DMS 273 (cell line): ENCODE results near the gene NANOS3.

Experiments
- DNase-seq: peaks from one replicate; lab custom pipeline; 2025; ENCODE audit not compliant: unreplicated experiment; lab: John Stamatoyannopoulos, UW

NANOS3 gene

GRCh38 chr19:13884726-13885591 is 8.0 kb downstream of the NANOS3 start:
- no peak for DNase-seq

- no peak for DNase-seq
These were observed 9.0 kb downstream of the NANOS3 start for GRCh38 chr19:13885826-13886365.

- no peak for DNase-seq
These were observed 10.1 kb downstream of the NANOS3 start for GRCh38 chr19:13887018-13887436.

DNA sequence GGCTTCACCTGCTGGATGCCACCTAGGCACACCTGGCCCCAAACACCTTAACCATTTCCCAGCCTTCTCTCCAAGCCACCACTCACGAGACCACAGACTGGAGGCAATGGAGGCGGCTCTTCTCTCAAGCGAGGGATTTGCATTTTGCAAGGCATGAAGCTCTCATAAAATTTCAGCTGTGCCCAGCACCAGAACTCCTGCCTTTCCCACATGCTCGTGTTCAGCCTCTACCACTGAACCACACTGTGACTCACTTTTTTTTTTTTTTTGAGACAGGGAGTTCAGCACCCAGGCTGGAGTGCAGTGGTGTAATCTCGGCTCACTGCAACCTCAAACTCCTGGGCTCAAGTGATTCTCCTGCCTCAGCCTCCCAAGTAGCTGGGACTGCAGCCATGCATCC is 10.6 kb downstream of the NANOS3 start:
- DNase-seq = no peak

DNA sequence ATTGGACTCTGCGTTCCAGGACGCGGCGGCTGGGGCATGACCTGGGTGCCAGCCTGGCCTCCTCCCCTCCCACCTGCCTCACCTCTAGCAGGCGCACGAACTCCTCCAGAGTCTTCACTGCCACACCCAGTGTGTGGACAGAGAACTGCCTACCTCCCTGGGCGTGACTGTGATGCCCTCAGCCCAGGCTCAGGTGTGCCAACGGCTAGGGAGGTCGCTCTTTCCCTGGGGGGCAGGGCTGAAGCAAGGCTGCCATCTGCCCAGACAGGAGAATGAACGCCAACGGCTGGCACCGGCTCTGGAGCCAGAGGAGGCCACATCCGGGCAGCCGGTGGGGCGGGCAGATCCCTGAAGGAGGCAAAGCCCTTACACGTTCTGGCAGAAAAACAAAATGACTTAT is 11.3 kb downstream of the NANOS3 start:
- DNase-seq = peak; percentile 60

DNA sequence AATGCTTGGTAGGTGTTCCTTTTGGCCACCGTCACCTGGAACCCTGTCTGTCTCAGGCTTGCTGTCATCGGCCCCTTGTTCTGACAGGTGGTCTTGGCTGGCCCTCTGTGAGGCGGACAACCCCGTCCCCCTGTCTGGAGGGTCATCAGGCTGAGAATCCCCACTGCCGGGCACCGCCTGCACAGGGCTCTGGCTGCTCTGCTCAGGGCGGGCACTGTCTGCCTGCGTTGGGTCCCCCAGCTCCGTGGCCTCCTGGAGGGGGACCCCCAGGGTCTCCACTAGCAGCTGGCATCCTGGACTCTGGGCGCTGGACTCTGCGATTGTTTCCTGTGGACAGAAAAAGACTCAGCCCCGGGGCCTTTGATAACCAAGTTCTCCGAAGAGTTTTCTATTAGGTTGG is 13.2 kb downstream of the NANOS3 start:
- no peak for DNase-seq

- no peak for DNase-seq
These were observed 15.9 kb downstream of the NANOS3 start for GRCh38 chr19:13892870-13893269.

DNA sequence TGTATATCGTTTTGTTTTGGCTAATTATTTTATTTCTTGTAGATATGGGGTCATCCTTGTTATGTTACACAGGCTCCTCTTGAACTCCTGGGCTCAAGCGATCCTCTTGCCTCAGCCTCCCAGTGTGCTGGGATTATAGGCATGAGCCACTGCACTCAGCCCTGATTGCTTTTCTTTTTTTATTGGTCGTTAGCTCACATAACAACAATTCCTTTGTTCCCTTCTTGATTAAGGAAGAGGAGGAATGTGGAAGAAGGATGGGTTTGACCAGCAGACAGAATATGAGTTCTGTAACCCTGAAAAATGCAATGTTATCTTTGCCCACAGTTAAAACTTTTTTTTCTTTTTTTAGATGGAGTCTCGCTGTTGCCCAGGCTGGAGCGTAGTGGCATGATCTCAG is 17.6 kb downstream of the NANOS3 start:
- DNase-seq = no peak

DNA sequence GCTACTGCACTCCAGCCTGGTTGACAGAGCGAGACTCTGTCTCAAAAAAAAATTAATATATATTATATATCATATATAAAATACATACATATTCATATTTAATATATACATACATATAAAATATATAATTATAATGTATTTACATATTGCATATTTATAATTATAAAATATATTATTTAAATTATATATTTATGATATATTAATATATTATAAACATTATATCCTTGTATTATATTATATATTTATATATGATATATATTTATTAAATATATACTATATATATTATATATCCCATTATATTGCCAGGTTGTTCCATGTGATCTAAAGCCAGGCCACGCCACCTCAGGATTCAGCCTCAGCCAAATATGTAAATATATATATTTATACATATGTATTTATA is 19.3 kb downstream of the NANOS3 start:
- DNase-seq = no peak

GRCh38 chr19:13899393-13899792 is 22.5 kb downstream of the NANOS3 start:
- DNase-seq = no peak

DNA sequence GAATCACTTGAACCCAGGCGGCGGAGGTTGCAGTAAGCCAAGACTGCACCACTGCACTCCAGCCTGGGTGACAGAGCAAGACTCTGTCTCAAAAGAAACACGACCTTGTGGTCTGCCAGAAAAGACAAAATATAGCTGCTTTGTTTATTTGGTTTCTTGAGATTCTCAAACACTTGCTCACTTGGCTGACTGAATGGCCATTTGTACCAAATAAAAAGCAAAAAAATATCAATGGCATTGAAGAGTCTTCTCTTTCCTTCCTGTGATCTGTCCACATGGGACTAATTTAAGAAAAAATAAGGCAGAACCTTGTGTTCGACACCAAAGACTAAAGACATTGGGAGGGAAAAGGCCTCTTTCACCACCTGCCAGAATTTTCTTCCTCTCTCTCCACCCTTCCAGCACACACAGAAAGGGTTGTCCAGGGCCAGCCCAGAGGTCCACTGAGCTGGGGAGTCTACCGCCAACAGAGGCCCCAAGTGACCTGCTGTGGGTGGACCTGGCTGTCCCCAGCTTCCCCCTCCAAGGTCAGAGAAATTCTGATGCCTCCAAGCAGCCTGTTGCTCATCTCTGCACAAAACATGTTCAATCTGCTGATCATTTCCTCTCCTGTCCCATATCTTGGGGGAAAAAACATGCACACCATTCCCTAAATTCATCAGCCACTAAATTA is 23.1 kb downstream of the NANOS3 start:
- no peak for DNase-seq

DNA sequence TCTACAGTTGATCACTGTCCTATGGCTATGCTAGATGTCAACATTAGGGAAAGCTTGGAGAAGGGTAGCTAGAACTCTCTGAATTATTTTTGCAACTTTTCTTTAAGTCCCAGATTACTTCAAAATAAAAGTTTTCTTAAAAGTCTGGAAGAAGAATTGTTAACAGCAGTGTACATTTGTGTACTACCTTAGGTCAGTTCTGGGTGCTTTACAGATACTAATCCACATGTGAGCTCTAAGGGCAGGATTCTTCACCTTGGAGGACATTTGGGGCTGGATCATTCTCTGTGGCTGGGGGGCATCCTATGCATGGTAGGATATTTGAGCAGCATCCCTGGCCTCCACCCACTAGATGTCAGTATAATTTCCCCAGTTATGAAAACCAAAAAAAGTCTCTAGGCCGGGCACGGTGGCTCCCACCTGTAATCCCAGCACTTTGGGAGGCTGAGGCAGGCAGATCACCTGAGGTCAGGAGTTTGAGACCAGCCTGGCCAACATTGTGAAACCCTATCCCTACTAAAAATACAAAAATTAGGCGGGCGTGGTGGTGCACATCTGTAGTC is 26.1 kb downstream of the NANOS3 start:
- peak; percentile 39 for DNase-seq

DNA sequence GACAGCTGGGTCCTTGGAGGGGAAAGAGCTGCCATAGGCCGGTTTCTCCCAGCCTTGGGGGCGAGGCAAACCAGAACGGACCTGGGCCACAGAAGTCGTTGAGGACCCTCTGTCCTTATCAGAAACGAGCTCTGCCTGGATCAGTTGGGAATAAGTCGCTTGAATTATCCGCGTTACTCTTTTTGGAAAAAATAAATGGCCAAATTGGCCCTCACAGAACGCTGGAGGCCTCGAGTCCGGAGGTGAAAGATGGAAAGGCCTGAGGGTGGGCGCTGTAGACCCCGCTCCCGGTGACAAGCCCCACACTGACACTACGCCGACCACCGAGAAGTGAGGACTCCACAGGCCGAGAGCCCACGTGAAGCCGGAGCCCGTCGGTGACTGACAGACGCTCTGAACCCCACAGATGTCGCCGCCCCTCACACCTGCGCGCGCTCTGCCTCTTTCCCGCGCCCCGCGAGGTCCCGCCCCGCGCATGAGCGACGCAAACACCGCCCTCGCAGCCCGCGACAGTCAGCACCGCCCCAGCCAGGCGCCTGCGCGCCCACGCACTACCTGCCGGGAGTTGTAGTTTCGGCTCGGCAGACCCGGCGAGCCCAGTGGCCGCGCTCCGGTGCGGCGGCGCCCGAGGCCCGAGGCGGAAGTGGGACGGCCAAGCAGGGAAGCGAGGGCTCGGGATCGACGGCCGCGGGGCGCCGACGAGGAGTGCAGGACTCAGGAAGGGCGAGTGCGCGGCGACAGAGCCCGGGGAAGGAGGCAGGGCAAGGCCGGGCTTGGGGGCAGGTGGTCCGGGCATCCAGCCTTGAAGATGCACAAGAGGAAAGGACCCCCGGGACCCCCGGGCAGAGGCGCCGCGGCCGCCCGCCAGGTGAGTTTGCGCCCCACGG is 28.9 kb downstream of the NANOS3 start, which contains the start of the genes BRME1 and CC2D1A:
TSS of gene BRME1 (minus strand) at position 484 of the 887 bp plus-strand sequence. CDS start 1,225 bp downstream, outside the sequence.
TSS of gene CC2D1A (plus strand) at position 568 of the 887 bp plus-strand sequence. CDS start at position 809, 241 bp downstream.
- peak; percentile 96 for DNase-seq

DNA sequence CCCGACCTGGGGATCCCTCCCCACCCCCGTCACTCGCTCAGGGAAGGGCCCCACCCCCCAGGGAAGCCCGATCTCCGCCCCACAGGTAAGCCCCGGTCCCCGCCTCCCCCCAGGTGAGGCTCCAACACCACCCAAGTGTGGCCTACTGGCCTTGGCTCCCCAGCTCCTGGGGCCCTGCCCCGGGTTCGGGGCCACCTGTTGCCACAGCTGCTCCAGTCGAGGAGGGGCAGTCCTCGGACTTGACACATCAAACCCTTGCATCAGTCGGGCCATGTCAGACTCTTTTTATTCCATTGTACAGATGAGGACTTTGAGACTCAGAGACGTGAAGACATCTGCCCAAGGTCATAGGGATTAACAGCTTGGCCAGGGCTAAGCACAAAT is 29.6 kb downstream of the NANOS3 start:
- peak; percentile 45 for DNase-seq

DNA sequence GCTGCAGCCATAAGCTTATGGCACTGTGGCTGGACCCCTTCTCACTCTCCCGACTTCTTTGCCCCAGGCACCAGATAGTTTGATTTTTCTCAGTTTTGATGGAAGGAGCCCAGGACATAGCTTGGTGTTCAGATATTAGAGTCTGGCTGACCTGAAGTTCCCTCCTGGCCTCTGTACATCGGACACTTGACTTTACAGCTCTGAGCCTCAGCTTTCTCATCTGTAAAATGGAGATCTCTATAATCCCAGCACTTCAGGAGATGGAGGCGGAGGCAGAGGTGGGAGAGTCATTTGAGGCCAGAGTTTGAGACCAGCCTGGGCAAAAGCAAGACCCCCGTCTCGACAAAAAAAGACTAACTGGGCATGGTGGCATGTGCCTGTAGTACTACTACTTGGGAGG is 30.0 kb downstream of the NANOS3 start:
- no peak for DNase-seq

DNA sequence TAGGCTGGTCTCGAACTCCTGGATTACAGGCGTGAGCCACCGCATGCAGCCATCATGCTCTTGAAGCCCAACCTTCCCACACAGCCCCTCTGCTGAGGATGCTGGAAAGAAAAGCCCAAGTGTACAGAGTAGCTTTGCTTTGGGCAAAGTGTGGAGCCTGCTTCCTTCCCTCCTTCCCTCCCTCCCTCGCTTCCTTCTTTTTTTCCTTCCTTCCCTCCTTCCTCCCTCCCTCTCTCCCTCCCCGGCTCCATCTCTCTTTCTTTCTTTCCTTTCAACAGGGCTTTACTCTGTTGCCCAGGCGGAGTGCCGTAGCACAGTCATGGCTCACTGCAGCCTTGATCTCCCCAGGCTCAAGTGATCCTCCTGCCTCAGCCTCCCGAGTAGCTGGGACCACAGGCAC is 31.7 kb downstream of the NANOS3 start:
- DNase-seq = no peak

- no peak for DNase-seq
These were observed 32.5 kb downstream of the NANOS3 start for GRCh38 chr19:13909430-13909829.

DNA sequence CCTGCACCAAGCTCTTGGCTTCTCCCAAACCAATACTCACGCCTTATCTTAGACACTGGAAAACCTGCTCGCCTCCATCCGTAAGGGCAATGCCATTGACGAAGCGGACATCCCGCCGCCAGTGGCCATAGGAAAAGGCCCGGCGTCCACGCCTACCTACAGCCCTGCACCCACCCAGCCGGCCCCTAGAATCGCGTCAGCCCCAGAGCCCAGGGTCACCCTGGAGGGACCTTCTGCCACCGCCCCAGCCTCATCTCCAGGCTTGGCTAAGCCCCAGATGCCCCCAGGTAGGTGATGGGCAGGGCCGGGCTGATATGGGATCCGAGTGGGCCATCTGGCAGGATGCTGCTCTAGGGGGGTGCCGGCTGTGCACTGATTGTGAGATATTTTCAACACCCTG is 36.4 kb downstream of the NANOS3 start:
- DNase-seq = no peak

DNA sequence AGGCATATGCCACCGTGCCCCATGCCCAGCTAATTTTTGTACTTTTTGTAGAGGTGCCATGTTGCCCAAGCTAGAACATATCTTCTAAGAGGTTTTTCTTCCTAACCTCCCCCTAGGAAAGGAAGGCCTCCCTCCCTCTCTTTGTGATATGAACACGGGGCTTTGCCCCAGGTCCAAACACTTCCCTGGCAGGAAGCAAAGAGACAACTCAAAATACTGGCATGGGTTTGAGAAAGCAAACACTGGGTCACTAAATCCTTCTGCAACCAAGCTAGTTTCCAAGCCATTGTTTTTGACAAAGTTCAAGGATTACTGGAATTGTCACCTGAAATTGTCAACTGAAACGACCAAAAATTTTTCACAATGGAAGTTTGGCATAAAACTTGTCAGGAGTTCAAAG is 37.8 kb downstream of the NANOS3 start:
- DNase-seq = no peak

DNA sequence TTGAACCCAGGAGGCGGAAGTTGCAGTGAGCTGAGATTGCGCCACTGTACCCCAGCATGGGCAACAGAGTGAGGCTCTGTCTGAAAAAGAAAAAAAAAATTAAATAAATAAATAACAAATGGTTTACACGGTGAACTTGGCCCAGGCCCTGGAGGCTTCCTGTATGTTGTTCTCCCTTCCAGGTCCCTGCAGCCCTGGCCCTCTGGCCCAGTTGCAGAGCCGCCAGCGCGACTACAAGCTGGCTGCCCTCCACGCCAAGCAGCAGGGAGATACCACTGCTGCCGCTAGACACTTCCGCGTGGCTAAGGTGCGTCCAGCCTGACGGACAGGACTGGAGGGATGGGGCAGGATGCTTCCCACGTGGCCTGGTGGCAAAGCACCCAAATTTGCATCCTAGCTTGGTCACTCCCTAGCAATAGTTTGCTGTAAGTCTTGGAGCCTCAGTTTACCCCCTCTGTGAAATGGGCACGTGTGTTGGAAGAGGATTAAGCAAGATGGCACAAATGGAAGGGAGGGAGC is 41.0 kb downstream of the NANOS3 start:
- no peak for DNase-seq
